HEK293T (cell line): ENCODE measurements around the gene LGR6.

Source experiments
- CTCF ChIA-PET: fragments of 350-600 bp; formaldehyde crosslinking; extraction: SDS; loops from one replicate; lab custom pipeline; 2021; ENCODE audit warnings: antibody characterized with exemption, inconsistent platforms; lab: Yijun Ruan, JAX
- POLR2A ChIA-PET: fragments of 350-600 bp; formaldehyde crosslinking; extraction: SDS; loops from one replicate; lab custom pipeline; 2020; ENCODE audit warnings: antibody characterized with exemption, inconsistent platforms; lab: Yijun Ruan, JAX
- DNase-seq: peaks from one replicate; pipeline ENCODE4 v3.0.0; 2012; ENCODE audit warnings: mixed read lengths; ENCODE audit errors: extremely low spot score
- ARNT ChIP-seq: fragments of 450-650 bp; IDR thresholded peaks from 2 replicates; pipeline ENCODE4 v1.6.1; 2017; ENCODE audit warnings: mild to moderate bottlenecking
- BHLHE40 ChIP-seq: fragments of 450-650 bp; IDR thresholded peaks from 2 replicates; pipeline ENCODE4 v1.6.1; 2016; ENCODE audit warnings: mild to moderate bottlenecking, moderate library complexity, borderline replicate concordance
- CTBP1 ChIP-seq: fragments of 450-650 bp; IDR thresholded peaks from 2 replicates; pipeline ENCODE4 v1.6.1; 2016; ENCODE audit warnings: borderline replicate concordance
- ELF4 ChIP-seq: fragments of 450-650 bp; IDR thresholded peaks from 2 replicates; pipeline ENCODE4 v1.6.1; 2017; ENCODE audit warnings: antibody characterized with exemption
- FOXA1 ChIP-seq: fragments of 450-650 bp; IDR thresholded peaks from 2 replicates; pipeline ENCODE4 v1.6.1; 2016; ENCODE audit warnings: mild to moderate bottlenecking
- FOXK2 ChIP-seq: fragments of 450-650 bp; IDR thresholded peaks from 2 replicates; pipeline ENCODE4 v1.6.1; 2016; ENCODE audit warnings: mild to moderate bottlenecking
- FOXM1 ChIP-seq: fragments of 450-650 bp; IDR thresholded peaks from 2 replicates; pipeline ENCODE4 v1.6.1; 2017; ENCODE audit warnings: mild to moderate bottlenecking, borderline replicate concordance
- HDGF ChIP-seq: fragments of 450-650 bp; IDR thresholded peaks from 2 replicates; pipeline ENCODE4 v1.6.1; 2017; ENCODE audit warnings: antibody characterized with exemption, borderline replicate concordance
- L3MBTL2 ChIP-seq: fragments of 450-650 bp; conservative IDR thresholded peaks from 2 replicates; pipeline ENCODE4 v1.6.1; 2016; ENCODE audit warnings: mild to moderate bottlenecking
- LEF1 ChIP-seq: fragments of 450-650 bp; IDR thresholded peaks from 2 replicates; pipeline ENCODE4 v1.6.1; 2017; ENCODE audit warnings: mild to moderate bottlenecking, borderline replicate concordance
- NFRKB ChIP-seq: fragments of 450-650 bp; IDR thresholded peaks from 2 replicates; pipeline ENCODE4 v1.6.1; 2016; ENCODE audit warnings: mild to moderate bottlenecking, moderate library complexity
- PKNOX1 ChIP-seq: fragments of 450-650 bp; IDR thresholded peaks from 2 replicates; pipeline ENCODE4 v1.6.1; 2016
- SP1 ChIP-seq: fragments of 450-650 bp; IDR thresholded peaks from 2 replicates; pipeline ENCODE4 v1.6.1; 2017
- SUZ12 ChIP-seq: fragments of 450-650 bp; IDR thresholded peaks from 2 replicates; pipeline ENCODE4 v1.6.1; 2016; ENCODE audit warnings: mild to moderate bottlenecking
- TARDBP ChIP-seq: fragments of 450-650 bp; IDR thresholded peaks from 2 replicates; pipeline ENCODE4 v1.6.1; 2016
- ZNF384 ChIP-seq: fragments of 450-650 bp; IDR thresholded peaks from 2 replicates; pipeline ENCODE4 v1.6.1; 2016

Gene LGR6

GRCh38 chr1:202227053-202227672 is 33.6 kb downstream of the LGR6 start:
- POLR2A ChIA-PET, result no interaction called here
- TF ChIP-seq SUZ12, result no peak
- TF ChIP-seq FOXK2, result no peak
- no peak for TF ChIP-seq ZNF384
- TF ChIP-seq SP1, result no peak
- no peak for TF ChIP-seq TARDBP
- TF ChIP-seq L3MBTL2, result no peak
- TF ChIP-seq ARNT, result no peak
- no peak for TF ChIP-seq ELF4
- TF ChIP-seq PKNOX1, result no peak
- no peak for TF ChIP-seq LEF1
- no peak for TF ChIP-seq FOXM1
- TF ChIP-seq HDGF, result no peak
- no peak for TF ChIP-seq BHLHE40
- no peak for TF ChIP-seq NFRKB
- TF ChIP-seq FOXA1, result no peak
- no peak for TF ChIP-seq CTBP1

GRCh38 chr1:202227997-202228401 is 34.4 kb downstream of the LGR6 start:
- ChIA-PET CTCF (no interaction called here), POLR2A (no interaction called here)
- DNase-seq, result no peak
- TF ChIP-seq BHLHE40 (no peak), SP1 (no peak), NFRKB (no peak), L3MBTL2 (no peak), HDGF (no peak), PKNOX1 (no peak), FOXA1 (no peak), ELF4 (no peak), ZNF384 (no peak), FOXM1 (no peak), ARNT (no peak), TARDBP (no peak), FOXK2 (no peak), CTBP1 (no peak)

More at GRCh38 chr1:202227053-202227672, 33.6 kb downstream of the LGR6 start:
- no peak for DNase-seq
- CTCF ChIA-PET, result interaction anchor here (0.7 kb wide), 1 partner anchor 31 kb away, joined by 3 read pairs; no protein-coding TSS in a partner anchor

GRCh38 chr1:202228484-202229122 is 35.0 kb downstream of the LGR6 start:
- CTCF ChIA-PET, result no interaction called here
- DNase-seq, result no peak
- POLR2A ChIA-PET, result no interaction called here
- no peak for TF ChIP-seq FOXK2
- no peak for TF ChIP-seq SP1
- no peak for TF ChIP-seq L3MBTL2
- TF ChIP-seq PKNOX1, result no peak
- TF ChIP-seq ARNT, result no peak
- no peak for TF ChIP-seq BHLHE40
- no peak for TF ChIP-seq FOXA1
- no peak for TF ChIP-seq FOXM1
- TF ChIP-seq CTBP1, result no peak
- TF ChIP-seq HDGF, result no peak
- TF ChIP-seq ZNF384, result no peak
- TF ChIP-seq LEF1, result no peak
- no peak for TF ChIP-seq ELF4

GRCh38 chr1:202229376-202229775 is 35.8 kb downstream of the LGR6 start:
- POLR2A ChIA-PET, result no interaction called here
- no peak for DNase-seq
- no peak for TF ChIP-seq HDGF
- no peak for TF ChIP-seq L3MBTL2
- TF ChIP-seq TARDBP, result no peak
- no peak for TF ChIP-seq ARNT
- TF ChIP-seq SUZ12, result no peak
- TF ChIP-seq ELF4, result no peak
- TF ChIP-seq FOXK2, result no peak
- no peak for TF ChIP-seq FOXA1
- TF ChIP-seq LEF1, result no peak
- no peak for TF ChIP-seq CTBP1
- no peak for TF ChIP-seq BHLHE40
- no peak for TF ChIP-seq FOXM1
- no peak for TF ChIP-seq ZNF384
- TF ChIP-seq PKNOX1, result no peak
- TF ChIP-seq NFRKB, result no peak
- TF ChIP-seq SP1, result no peak
- CTCF ChIA-PET, result no interaction called here
